NCI-H1092 treated with DMSO at 0.1 percent for 48 hours (cell line): ENCODE data around the gene CLCN4.

ENCODE experiments used
- DNase-seq: peaks from one replicate; lab custom pipeline; 2025; lab: John Stamatoyannopoulos, UW

CLCN4 gene

DNA sequence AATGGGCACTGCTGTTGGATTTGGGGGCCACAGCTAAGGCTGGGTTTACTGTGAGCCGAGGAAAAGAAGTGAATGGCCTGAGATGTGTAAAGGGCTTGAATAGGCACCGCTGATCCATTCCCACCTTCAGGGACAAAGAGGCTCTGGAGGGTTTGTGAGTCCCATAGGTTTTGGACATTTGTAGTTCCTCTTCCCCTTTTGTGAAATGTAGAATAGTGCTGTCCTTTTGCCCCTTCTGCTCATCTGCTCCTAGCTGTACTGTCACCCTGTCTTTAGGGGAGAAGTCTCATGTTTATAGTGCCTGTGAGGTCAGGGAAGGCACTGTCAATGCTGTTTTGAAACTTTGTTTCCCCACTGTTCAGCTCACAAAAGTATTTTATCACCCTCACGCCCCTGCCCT, 26.4 kb upstream of the CLCN4 start:
- DNase-seq = no peak

GRCh38 chrX:10133980-10134676, 22.6 kb upstream of the CLCN4 start:
- DNase-seq = no peak

DNA sequence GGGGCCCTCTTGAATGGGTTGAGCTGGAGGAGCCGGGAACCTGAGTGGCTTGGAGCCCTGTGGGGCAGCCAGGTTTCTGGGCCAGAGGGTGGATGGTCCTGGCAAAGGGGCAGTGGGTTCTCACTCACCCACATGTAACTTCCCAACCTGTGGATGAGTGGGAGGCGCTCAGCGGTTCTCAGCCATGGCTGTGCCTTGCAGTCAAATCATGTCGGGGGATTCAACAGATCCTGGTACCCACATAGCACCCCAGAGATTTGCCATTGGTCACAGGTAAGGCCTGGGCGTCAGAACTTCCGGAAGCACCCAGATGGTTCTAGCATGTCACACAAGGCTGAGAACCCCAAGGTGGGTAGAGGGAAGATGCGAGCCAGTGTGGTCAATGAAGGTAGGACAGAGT, 21.9 kb upstream of the CLCN4 start:
- no peak for DNase-seq

- DNase-seq = no peak
Measured at GRCh38 chrX:10135561-10136399, 21.0 kb upstream of the CLCN4 start.

DNA sequence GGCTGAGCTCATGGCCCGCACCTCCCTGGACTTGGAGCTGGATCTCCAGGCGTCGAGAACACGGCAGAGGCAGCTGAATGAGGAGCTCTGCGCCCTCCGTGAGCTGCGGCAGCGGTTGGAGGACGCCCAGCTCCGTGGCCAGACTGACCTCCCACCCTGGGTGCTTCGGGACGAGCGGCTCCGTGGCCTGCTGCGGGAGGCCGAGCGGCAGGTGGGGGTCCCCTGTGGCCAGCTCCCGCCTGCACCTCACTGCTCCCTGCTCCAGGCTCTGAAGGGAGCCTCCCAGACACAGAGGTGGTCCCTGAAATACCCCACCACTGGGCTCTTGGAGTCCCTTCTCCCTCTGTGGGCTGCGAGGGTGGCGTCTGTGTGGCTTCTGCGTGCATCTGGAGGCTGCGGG, 18.0 kb upstream of the CLCN4 start:
- no peak for DNase-seq

GRCh38 chrX:10140264-10140663, 16.5 kb upstream of the CLCN4 start:
- no peak for DNase-seq

DNA sequence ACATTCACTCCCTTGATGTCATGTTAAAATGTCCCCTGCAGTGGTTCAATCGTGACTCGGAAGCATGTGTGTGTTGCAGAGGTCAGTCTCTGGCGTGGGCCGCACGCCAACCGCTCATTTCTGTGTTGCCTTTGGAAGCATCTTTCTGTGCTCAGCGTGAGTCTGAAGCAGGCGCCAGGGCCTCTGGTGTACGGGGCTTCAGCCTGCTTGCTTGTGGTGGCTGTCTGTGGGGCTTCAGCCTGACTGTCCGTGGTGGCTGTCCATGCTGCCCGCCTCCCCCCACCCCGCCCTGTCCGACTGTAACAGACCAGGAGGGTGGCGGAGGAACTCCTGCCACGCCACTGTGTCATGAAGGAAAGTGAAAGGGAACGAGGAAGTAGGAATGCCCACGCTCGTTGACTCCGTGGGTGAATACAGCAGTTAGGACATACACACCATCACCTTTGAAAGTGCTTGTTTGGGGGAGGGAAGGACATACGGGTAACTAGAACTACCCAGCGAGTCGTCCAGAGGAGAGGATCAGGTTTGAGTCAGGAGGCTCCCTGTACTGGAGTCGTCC, 14.7 kb upstream of the CLCN4 start:
- DNase-seq = no peak

- DNase-seq = no peak
Measured at GRCh38 chrX:10143071-10143983, 13.4 kb upstream of the CLCN4 start.

GRCh38 chrX:10146346-10146745, 10.4 kb upstream of the CLCN4 start:
- no peak for DNase-seq

- no peak for DNase-seq
Measured at GRCh38 chrX:10152086-10152485, 4.7 kb upstream of the CLCN4 start.

DNA sequence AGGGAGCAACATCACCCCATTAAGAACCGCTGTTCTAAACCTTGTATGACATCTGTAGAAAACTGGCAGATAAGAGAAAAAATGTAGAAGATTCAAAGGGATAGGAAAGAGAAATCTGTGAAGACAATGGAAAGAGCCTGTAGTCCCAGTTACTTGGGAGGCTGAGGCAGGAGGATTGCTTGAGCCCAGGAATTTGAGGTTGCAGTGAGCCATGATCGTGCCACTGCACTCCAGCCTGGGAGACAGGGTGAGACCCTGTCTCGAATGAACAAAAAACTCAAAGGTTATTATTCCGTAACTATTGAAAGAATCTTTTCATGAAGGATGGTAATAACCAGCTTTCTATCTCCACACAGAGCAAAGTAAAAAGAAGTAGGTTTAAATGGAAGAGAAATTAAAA, 1.6 kb upstream of the CLCN4 start:
- no peak for DNase-seq

DNA sequence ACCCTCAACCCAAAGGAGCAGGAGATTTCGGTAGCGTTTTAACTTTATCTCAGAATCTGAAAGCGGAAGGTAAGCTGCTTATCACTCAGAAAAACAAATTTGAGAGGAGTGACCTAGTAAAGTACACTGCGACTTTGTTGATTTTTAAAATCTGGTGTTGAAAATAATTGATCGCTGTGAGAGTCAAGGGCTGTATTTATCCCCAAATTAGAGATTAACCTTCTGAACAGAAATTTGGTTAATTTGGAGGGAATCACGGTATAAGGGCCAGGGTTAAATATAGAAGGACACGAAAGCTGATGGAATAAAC, 212 bp downstream of the CLCN4 start:
- no peak for DNase-seq

DNA sequence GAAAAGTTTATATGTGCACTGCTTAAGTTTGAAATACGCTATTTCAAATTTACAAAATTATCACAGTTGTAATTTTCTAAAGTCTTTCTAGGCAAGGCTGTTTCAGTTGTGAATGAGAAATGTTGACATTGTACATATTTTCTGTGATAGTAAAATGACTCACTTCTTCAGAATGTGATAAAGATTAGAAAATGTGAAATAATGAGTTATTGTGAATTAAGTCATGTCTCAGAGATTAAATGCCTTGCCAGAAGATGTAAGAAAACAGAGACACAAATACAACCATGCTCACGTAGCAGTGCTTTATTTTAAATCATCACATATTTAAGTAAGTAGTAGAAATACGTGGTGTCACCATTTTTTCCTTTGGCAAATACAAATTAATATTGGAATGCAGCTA, 768 bp downstream of the CLCN4 start:
- no peak for DNase-seq

GRCh38 chrX:10158279-10159144, 1.7 kb downstream of the CLCN4 start:
- peak; percentile 53 for DNase-seq

GRCh38 chrX:10159145-10159468, 2.3 kb downstream of the CLCN4 start:
- DNase-seq = no peak

- no peak for DNase-seq
Measured at GRCh38 chrX:10160211-10160610, 3.4 kb downstream of the CLCN4 start.

DNA sequence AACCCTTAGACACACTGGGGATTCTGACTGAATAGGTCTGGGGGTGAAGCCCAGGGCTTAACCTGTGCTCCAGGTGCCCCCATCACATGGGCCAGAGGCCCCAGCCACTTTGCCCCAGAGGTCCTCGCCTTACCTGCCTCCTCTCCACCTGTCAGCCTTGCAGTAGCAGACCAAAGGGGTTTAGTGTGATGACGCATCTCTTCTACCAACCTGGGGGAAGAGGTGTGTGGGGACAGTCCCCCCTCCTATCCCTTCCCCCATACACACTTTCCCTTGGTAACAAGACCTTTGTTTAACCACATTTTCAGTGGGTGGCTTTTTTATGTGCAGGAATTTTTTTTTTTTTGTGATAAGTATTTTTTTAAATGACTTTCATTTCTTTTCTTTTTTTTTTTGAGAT, 6.3 kb downstream of the CLCN4 start:
- no peak for DNase-seq

DNA sequence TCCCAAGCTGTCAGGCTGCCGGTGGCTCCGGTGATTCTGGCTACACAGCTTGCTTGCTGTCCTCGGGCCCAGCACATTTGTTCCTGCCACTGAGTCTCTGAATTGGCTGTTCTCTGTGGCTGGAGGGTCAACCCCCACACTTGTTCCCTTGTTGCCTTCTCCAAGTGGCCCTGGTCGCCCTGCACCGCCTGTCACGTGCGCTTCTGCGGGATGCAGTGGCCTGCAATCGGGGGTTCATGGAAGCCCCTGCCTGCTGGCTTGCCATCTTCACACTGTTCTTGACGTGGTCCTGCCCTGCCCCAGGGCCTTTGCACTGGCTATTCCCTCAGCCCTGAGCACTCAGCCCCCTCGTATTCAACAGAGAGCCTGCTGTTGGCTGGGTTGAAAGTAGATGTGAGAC, 8.1 kb downstream of the CLCN4 start:
- no peak for DNase-seq

GRCh38 chrX:10165580-10166247, 8.9 kb downstream of the CLCN4 start:
- DNase-seq = no peak

DNA sequence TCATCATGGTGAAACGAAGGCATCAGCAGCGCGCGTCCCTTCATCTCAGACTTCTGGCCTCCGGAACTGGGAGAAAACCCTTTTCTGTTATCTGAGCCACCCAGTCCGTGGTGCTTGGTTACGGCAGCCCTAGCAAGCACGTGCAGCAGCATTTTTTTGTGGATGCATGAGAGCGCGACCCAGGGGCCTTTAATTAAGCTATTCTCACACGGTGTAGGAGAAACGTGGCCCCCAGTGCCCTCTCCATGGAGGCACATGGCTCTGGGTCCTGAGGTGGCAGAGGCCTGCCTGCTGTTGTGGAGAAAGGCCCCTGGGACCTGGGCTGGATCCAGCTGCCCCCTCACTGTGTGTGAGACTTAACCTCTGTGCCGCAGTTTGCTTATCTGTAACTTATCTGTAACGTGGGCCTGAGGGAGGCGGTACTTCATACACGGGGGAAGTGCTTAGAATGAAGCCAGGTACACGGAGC, 9.5 kb downstream of the CLCN4 start:
- no peak for DNase-seq

DNA sequence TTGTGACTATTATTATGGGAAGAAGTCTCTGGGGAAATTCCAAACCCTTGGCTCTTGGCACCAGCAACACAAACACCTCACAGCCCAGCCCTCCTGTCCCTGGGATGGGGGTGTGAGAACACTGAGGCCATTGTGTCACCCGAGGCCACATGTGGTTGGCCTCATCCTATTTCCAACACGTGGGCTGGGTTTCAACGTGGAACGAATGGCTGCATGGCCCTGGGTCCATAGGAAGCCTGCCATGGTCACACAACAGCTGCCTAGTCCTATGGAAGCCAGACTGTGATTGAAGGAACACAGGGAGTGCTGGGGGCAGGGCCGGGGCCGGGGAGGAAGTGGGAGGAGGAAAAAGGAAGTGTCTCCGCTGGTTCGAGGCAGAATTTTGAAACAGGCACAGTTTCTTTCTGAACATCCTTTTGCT, 10.0 kb downstream of the CLCN4 start:
- no peak for DNase-seq
